Stimulated activated CD4-positive, alpha-beta T cell treated with anti-CD3 and anti-CD28 coated beads, Interleukin-4, amount 100 ng/mL, for 48 hours (primary cell): ENCODE data around the gene CSTPP1.
A peak's percentile ranks its signal among the peaks of the same experiment; 100 is the strongest.

ENCODE experiments used
- DNase-seq, 2 donors: peaks; one replicate each; pipeline ENCODE4 v3.0.0-alpha.2; 2020; ENCODE audit warnings: low read depth in 2 of 2

Gene CSTPP1, protein sequence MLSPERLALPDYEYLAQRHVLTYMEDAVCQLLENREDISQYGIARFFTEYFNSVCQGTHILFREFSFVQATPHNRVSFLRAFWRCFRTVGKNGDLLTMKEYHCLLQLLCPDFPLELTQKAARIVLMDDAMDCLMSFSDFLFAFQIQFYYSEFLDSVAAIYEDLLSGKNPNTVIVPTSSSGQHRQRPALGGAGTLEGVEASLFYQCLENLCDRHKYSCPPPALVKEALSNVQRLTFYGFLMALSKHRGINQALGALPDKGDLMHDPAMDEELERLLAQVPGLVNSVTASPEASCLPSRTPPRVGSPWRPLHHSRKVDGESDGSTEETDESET

DNA sequence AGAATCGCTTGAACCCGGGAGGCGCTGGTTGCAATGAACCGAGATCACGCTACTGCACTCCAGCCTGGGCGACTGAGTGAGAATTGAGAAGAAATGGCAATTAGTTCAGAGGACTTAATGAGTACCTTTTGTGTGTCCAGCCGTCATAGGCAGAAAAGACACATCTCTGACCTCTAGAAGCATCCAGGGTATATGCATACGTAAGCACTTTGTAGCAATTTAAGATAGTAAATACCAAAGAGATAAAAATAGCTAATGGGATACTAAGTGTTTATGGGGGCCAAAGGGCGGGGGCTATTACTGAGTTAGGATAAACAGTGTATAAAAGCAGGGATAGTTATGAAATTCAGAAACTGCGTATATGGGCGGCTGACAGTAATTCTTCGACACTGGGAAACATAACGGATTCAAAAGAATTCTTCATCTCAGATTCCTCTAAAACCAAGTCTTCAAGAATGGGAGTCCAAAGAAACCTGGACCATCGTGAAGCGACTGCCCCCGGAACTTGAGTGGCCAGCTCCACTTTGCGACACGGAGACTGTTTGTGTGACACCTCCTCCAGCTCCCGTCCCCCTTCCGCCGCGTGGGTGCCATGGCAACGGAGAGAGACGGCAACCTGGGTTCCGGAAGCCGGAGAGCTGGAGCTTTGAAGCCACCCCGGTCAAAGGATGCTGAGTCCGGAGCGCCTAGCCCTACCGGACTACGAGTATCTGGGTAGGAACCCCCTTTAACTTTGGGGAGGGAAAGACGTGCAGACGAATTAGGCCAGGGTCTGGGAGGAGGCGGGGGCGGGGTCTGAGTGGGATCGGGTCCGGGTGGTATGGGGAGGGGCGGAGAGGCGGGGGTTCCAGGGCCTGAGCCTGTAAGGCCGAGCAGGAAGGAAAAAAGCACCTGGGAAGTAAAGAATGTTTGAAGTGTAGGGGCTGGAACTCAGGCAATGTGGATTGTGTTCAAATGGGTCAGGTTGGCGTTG is at the start of gene CSTPP1:
CSTPP1 (plus strand) TSS at position 624 of the 973 bp plus-strand sequence; CDS start at position 669, 45 bp downstream.
- DNase-seq = peak; percentile 94 to 95

DNA sequence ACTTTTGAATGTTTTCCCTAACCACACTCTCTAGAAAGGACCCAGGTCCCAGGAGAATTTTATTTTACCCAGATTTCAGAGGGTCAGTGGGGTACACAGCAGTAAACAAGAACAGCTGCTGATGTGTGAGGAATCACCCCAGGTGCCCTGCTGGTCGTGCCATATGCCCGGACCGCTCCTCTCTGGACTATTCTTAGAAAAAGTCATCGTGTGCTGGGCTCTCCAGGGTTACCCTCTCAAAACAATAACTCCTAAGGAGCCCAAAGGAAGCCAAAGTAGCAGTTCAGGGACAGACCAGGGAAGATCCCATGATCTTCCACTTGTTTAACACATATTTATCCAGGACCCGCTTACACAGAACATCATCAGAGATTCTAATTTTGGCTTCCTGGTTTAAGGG is 47.9 kb upstream of the CSTPP1 start:
- DNase-seq = no peak

DNA sequence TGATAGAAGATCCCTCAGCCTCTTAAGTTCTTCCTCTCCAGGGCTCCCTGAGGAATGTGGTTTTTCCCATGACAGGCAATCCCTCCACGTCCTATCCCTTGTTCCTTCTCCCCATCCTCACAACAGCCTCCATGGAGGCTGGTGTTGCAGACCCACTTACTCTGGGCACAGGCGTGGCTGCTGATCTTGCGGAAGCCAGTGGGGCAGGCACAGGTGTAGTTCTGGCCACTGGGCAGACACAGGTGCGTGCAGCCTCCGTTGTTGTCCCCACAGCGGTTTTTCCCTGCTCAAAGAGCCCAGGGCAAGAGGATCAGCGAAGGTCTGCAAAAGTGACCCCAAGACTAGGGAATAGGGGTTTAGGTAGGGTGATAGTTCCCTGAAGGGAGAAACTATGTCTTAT is 47.3 kb upstream of the CSTPP1 start:
- DNase-seq = no peak

DNA sequence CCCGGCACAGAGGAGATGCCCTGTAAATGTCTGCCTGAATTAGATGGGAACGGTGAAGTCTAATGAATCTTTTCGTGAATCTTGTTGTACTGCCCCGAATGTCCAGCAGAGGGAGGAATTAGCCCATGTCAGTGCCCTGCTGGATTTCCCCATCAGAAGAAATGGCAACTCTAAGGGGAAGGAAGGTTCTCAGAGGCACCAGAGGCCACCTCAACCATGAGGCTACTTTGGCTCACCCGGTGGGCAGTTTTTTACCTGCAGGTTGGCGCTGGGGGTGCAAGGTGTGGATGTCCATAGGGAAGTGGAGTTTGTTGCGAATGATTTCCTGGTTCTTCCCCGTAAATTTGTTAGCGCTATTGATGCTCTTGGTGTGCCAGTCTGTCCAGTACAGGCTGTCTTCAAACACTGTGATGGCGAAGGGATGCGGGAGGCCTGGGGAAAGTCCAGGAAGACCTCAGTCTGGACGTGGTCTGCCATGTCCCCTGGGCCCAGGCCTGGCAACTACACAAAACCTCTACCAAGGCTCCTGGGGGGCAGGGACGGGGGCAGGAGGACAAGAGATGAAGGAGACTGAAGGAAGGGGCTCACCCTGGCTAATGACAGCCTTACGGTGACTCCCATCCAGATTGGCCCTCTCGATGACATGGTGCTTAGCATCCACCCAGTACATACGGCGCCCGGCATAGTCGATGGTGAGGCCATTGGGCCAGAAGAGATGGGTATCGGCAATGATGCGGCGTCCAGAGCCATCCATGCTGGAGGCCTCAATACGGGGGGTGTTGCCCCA is 46.7 kb upstream of the CSTPP1 start:
- peak; percentile 64 to 68 for DNase-seq

DNA sequence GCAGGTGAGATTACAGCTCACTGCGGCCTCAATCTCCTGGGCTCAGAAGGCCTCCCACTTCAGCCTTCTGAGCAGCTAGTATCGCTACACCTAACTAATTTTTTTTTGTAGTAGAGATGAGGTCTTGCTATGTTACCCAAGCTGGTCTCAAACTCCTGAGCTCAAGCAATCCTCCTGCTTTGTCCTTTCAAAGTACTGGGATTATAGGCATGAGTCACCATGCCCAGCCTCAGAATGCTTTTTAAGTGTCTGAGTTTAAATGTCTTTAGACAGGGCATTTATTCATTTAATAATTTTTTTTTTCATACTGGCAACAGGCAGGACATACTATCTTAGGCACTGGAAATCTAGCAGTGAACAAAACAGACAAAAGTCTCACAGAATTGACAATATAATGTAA is 45.9 kb upstream of the CSTPP1 start:
- no peak for DNase-seq

DNA sequence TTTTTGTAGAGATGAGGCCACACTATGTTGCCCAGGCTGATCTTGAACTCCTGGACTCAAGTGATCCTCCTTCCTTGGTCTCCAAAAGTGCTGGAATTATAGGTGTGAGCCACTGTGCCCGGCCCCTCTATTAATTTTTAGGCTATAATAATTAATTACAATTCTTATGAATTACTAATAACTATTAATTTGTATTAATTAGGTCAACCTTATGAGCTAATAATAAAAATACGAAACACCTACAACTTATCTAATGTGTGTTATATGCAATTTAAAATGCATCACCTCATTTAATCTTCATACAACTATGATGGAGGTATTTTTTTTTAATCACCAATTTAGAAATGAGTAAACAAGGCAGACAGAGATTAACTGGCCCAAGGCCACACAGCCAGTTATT is 44.5 kb upstream of the CSTPP1 start:
- DNase-seq = no peak

DNA sequence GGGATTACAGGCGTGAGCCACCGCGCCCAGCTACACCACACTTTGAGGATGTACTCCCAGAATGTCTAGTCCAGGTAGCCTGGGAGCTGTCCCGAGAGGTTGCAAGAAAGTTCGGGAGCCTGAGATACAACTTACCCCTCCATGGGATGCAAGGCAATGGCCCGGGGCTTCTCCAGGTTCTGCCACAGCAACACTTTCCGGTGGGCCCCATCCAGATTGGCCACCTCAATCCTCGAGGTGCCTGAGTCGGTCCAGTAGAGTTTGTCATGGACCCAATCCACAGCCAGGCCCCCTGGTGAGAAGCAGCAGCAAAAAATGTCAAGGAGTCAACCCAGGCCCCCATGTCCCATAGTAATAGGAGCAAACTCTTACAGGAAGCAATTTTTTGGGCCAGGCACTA is 43.7 kb upstream of the CSTPP1 start:
- DNase-seq = no peak

DNA sequence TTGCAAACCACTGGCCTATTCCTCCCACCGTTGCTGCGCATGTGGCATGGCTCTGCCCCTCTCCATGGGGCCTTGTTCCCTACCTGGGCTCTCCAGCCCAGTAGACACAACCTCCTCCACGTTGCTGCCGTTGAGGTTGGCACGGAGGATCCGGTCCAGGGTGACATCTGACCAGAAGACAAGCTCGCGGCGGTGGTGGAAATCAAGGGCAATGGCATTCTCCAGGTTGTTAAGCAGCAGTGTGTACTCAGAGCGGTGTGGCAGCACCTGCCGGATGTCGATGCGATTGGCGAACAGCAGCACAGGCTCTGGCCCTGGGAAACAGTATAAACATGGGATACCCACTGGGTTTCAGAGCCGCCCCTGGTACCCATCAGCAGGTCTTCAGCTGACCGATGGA is 42.1 kb upstream of the CSTPP1 start:
- DNase-seq = no peak

DNA sequence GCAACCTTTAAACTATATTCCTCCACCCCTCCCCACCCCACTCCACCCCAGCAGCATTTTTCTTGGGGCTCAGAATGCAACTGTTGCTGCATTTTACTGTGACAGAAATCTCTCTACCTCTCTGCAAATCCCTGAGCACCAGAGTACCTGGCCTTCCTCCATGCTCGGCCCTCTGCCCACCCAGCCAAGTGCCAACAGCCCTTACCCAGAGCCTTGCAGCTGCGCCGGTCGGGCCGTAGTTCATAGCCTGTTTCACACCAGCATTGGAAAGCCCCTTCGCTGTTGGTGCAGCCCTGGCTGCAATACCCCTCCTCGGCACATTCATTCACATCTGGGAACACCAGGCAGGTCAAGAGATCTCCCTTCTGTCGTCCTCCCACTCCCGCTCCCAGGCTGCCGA is 41.6 kb upstream of the CSTPP1 start:
- DNase-seq = no peak

DNA sequence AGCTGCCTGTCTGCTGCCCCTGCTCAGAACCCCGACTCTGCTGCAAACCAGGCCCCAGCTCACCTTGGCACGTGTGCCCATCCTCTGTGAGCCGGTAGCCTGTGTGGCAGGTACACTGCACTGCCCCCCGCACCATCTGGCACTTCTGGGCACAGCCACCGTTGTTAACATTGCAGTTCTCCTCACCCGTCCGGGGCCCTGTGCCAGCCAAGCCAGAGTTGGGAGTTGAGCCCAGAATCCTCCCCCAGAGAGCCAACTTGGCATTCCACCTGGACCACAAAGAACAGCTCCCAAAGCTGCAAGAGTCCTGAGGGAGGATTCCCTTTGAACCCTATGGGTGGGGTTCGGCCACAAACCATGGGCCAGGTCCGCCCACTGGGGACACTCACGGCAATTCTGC is 40.7 kb upstream of the CSTPP1 start:
- DNase-seq = no peak

DNA sequence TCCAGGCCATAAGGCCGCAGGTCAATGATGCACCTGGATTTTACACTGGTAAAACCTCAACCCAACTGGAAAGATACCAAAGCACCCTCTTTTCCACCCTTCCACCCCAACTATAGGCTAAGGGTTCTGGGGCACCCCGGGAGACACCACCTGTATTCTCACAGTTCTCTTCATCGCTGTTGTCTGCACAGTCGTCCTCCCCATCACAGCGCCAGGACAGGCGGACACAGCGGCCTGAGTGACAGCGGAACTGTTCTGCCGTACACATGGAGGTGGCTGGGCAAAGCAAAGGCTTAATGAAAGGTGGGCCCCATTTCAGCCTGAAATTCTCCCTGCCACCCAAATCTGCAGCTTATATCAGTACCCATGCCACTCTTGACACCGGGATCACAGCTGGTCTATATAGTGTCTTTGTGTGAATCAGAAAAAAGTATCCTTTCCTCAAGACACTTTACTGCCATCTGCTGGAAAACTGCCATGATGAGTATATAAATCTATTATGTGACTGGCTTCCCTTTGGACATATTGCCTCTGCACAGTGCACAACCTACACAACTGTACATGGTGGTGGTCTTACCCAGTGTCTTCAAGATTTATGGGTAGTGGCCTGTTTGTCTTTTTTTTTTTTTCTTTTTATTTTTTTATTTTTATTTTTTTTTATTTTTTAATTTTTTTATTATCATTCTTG is 39.7 kb upstream of the CSTPP1 start:
- no peak for DNase-seq

DNA sequence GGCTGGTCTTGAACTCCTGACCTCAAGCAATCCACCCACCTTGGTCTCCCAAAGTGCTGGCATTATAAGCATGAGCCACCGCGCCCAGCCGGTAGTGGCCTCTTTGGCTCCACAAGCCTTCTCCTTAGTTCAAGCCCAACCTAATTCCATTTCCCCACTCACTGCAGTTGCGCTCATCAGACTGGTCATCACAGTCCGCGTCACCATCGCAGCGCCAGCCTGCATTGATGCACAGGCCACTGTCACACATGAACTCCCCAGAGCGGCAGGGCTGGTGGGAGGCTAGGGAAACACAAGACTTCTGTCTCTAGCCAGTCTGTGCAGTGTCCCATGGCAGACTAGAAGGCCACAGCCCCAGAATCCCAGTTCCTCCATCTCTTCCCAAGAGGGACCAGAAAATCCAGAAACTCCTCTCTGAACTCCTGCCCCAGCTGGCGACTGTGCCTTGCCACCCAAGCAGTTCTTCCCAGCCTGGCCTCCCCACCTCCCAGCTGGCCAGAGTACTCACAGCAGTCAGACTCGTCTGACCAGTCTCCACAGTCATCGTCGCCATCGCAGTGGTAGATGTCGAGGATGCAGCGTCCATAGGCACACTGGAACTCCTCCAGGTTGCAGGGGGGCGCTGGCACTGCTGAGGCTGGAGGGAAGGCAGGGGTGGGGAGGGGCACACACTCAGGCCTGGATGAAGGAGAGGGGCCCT is 38.0 kb upstream of the CSTPP1 start:
- no peak for DNase-seq

DNA sequence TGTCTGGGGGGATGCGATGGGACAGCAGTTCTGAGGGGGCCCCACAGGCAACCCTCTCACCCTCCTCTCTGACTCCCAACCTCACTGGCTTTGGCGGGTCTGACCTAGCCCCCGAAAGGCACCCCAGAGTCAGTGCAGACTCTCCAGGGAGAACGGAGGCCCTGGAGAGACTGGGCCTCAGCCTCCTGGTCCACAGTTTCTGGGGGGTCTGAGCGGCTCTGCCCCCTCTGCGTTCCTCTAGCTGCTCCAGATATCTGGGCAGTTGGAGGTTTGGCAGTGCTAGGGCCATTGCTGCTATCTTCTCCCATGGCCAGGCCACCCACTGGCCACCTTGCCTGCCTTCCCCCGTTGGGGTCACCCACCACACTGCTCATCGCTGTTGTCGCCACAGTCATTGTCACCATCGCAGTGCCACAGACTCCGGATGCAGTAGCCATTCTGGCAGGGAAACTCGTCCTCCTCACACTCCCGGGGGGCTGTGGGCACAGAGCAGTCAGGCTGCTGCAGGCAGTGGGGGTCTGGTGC is 37.0 kb upstream of the CSTPP1 start:
- DNase-seq = no peak

DNA sequence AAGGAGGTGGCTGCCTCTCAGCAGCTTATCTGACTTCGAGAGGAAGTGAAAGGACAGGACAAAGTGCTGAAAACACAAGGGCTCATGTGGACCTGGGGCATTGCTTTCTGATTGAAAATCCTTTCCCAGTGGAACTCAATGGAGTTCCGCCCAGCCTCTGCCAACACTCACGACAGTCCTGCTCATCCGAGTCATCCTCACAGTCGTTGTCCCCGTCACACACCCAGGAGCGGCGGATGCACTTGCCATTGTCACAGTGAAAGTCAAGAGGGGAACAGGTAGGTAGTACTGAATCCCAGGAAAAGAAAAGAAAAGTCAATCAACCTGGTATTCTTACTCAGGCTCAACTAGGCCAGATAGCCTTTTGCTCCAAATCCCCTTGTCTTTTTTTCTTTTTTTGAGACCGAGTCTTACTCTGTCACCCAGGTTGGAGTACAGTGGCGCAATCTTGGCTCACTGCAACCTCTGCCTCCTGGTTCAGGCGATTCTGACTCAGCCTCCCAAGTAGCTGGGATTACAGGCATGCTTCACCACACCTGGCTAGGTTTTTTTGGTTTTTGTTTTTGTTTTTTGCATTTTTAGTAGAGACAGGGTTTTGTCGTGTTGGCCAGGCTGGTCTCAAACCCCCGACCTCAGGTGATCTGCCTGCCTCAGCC is 36.3 kb upstream of the CSTPP1 start:
- no peak for DNase-seq

DNA sequence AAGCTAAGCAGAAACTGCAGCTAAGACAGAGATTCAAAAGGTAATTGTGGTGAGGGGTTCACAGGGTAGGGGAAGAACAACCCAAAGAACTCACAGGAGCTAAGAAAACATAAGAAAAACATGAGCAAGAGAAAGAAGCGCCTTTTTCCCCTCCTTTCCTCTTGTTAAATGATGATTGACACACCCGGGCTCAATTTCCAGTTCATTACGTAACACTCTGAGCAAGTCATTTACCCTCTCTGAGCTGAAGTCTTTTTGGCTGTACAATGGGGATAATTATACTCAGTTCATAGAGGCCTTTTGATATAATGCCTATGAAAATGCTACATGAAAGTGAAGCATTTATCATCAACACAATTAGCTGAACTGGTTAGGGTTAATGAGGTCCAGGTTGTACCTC is 35.4 kb upstream of the CSTPP1 start:
- DNase-seq = no peak

DNA sequence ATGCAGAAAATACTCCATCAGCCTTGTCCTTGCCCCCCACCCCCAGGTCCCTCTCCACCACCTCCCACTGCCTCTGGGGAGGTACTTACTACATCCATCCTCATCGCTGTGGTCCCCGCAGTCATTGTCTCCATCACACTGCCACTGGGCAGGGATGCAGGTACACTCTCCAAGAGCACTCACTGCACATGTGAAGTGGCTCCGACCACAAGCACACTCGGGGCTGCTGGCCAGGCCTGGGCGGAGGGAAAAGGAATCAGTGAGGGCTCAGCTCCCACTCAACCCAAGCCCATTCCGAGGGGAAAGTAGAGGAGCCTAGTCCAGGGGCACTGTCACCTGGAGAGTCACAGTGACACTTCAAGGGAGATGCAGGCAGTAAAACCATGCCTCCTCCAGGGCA is 33.9 kb upstream of the CSTPP1 start:
- DNase-seq = no peak

DNA sequence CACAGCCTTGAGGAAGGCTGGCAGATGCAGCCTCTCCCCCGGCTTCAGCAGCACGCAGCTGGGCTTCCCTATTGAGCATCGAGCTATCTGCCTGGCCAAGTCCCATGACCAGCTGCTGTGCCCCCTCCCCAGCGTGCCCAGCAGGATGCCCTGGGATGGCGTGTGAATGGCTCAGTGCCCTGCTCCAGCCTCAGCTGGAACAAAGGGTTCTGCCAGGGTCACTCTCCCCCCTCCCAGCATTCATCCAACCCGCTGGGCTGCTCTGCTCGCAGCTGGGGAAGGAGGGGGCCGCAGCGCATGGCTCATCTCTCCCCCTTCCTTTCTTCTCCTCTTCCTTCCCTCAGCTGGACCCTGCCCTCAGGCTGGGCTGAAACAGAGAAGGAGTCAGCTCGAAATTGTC is 32.7 kb upstream of the CSTPP1 start:
- no peak for DNase-seq

DNA sequence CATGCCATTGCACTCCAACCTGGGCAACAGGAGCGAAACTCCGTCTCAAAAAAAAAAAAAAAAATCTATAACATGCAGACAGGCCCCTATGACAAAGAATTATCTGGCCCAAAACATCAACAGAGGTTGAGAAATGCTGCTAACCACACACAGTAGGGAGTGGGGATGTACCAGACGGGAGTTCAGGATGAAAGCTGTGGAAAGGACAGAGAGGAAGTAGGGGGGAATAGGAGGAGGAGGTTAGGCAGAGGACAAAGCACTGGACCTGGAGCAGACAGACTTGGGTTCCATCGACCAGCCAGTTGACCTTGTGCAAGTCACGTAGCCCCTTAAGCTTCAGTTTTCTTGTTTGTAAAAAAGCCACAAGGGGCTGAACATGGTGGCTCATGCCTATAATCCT is 30.8 kb upstream of the CSTPP1 start:
- DNase-seq = no peak

DNA sequence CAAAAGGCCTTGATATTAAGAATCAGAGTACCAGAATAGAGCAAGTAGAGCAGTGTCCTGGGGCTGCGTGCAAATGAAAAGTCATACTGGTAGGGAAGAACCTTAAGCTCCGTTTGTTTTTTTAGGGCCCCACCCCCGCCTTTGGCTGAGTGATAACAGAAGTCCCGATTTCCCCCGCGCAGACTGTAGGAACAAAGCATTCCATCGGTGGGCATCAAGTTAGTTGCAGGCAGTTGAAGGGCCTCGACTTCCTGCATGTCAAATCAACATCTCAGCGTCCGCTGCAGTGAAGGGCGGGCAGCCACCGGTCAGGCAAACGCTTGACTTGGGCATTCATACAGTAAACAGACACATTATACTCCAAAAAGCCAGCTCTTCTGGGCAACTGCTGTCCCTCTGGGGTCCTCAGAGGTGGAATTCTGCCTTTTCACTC is 29.9 kb upstream of the CSTPP1 start:
- no peak for DNase-seq

DNA sequence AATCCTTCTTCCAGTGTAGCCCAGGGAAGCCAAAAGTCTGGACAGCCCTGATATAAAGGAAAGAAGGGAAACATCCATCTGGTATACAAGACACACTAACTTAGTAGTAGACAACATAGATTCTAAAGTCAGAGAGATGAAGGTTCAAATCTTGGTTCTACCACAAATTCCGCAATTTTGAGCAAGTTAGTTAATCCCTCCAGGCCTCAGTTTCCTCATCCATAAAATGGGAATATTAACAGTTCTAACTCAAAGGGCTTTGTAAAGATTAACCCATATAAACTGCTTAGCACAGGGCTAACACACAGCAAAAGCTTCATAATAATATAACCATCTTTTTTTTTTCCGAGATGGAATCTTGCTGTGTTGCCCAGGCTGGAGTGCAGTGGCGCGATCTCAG is 29.0 kb upstream of the CSTPP1 start:
- no peak for DNase-seq
